HG03066 (cell line): ENCODE data around the gene KBTBD6.
"Not testable (repeated sequence)": the region's sequence is repeated elsewhere in the genome, so short reads cannot be mapped to it uniquely, and the experiment has no call there.

Experiments used
- ATAC-seq: cut with Tn5 transposase; IDR thresholded peaks from one replicate; pipeline ENCODE4 v1.9.1; 2021; ENCODE audit warnings: low read depth; ENCODE audit not compliant: unreplicated experiment

Gene KBTBD6

DNA sequence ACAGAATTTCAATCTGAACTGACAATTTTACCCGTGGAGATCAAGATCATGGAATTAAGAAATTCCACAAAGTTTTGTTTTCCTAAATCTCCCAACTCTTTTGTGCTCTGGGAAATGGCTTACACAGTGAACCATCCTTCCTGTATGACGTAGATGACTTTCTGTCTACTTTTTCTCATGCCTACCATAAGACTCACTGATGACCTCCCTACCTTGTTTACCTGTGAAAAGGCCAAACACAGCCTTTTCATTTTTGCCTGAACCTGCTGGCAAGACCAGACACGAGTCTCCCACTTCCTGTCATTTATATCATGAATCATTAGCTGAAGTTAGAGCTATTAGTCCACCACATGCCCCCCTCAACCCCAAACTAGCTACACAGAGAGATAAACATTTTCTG, 4.6 kb upstream of the KBTBD6 start:
- ATAC-seq, result no peak

GRCh38 chr13:41136396-41137031, 3.9 kb upstream of the KBTBD6 start:
- ATAC-seq, result no peak

DNA sequence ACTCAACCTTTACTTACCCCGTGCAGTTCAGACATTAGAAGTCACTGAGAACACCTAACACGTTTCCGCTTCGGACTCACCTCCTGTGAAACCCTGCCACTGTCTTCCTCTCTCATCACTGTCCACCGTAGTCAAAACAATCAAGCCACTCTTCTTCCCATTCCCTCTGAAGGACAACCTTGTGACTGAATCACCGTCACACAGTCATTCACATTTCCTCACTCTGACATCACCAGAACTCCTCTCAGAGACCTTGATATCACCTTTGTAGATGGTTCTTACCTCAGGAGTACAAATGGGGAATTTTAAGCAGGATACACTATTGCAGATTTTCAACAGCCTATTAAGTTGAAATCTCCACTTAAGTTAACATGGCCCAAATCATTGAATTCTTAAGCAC, 1.3 kb upstream of the KBTBD6 start:
- no peak for ATAC-seq

DNA sequence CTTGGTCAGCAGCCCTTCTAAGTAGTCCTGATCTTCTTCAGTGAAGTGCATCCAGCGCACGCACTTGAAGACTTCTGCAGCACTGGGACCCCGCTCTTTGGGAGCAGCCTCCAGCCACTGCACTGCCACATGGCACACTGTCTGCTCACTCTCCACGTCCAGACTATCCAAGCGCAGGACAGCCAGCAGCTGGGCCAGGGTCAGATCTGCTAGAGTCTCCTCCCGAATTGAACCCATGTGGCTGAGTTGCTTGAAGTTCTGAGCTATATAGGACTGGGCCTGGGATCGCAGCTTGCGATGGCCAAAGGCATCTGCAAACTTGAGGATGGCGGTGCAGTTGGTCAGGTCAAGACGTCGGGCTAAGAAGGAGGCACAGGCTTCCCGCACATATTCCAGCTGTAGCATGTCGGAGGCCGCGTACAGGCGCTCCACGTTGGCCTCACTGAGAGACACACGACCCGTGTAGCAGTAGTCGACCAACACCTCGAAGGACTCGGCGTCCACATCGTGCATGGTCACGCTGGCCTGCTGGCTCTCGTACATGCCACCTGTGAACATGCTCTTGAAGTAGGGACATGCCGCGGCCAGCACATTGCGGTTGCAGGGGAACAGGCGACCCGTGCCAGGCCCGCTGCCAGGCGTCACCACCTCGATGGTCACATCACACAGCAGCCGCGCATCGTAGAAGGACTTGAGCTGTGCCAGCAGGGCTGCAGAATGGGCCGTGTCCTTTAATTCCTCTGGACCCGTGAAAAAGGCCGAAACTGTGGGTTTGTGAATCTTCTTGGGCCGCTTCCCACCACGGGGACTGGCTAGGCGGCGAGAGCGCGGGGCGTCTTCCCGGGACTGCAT, 716 bp downstream of the KBTBD6 start:
- ATAC-seq, result peak; percentile 4

DNA sequence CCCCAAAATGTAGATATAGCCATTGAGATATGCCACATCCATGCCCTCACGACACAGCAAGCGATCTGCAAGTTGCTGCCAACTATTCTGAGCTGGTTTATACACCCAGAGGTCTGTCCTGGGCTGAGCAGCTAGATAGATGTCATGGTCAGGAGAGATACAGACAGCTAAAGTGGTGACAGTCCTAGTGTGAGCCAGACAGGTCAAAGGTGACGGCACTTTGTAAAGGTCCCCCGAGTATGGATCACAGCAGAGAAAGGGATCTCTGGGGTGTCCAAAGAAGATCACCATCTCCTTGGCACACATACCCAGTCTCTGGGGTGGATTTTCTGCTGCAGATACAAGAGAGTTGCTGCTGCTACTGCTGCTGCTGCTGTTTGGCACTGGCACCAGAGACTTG, 1.4 kb downstream of the KBTBD6 start:
- ATAC-seq, result not testable (repeated sequence)

- no peak for ATAC-seq
Observed at GRCh38 chr13:41130356-41130755, 2.2 kb downstream of the KBTBD6 start.

- ATAC-seq, result no peak
Observed at GRCh38 chr13:41127701-41128100, 4.9 kb downstream of the KBTBD6 start.

DNA sequence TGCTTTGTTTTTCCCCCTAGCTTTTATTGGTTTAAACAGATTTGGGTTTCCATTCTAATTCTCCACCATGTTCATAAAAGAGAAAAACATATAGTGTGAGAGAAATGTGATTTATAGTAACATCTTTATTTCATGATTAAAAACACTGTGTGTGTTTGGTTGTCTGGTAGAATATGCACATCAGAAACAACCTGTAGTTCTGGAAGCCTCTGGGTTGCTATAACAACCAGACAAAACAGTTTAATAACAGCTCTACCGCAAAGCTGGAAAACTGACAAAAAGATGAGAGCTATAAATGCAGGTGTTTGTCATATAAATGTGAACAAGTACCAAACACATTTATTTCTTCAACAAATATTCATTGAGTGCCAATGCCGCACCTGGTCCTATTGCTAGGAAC, 9.8 kb downstream of the KBTBD6 start:
- ATAC-seq, result no peak

DNA sequence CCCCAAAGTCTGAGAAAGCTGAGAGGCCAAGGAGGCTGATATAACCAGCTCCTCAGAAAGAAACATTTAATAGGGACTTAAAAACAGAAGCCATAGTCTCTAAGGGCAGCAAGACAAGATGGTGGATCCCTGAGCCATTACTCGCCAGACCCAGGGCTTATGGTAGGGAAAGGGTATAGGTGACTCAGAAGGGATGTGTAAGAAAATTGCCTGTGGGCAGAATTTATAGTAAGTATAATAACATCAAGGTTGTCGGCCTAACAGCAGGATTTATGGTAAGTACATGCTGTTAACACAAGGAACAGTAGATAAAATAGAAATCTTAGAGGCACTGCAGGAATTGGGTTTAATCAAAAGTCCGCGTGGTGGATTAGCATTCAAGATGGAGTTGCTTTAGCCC, 14.7 kb downstream of the KBTBD6 start:
- ATAC-seq, result no peak

- ATAC-seq, result no peak
Observed at GRCh38 chr13:41111454-41111853, 21.1 kb downstream of the KBTBD6 start.

DNA sequence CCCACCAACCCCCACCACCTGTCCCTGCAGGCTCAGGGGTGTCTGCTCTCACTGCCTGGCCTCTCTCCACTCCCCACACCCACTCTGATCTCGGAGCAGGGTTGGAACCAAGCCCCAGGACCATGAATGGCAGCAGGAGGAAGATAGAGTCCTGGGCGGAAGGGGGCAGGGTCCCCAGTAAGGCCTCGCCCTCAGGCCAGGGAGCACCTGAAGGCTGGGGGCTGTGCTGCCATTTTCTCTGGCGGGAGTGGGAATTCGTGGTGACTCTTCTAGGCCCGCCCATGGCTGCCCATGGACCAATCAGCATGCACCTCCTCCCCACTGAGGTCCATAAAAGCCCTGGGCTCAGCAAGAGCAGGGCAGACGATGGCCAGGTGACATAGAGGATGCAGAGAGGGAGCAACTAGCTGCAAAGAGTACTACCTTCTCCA, 25.0 kb downstream of the KBTBD6 start:
- no peak for ATAC-seq

GRCh38 chr13:41107104-41107571, 25.5 kb downstream of the KBTBD6 start:
- no peak for ATAC-seq

DNA sequence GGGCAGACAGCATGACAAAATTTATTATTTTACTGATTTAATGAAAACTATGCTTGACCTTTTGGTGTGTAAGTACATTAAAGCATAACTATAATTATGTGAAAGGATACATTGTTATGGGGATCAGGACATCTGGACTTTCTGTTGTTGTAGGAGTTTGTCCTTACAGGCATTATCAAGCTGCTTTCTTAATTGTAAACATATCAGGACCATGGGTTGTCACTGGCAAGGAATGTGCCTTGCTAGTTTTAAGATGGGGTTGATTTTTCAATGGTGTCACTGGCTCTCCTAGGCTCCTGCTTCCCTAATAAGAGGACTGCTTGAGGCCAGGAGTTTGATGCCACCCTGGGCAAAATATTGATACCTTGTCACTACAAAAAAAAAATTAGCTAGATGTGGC, 32.6 kb downstream of the KBTBD6 start:
- ATAC-seq, result no peak

GRCh38 chr13:41098761-41099160, 33.8 kb downstream of the KBTBD6 start:
- no peak for ATAC-seq

DNA sequence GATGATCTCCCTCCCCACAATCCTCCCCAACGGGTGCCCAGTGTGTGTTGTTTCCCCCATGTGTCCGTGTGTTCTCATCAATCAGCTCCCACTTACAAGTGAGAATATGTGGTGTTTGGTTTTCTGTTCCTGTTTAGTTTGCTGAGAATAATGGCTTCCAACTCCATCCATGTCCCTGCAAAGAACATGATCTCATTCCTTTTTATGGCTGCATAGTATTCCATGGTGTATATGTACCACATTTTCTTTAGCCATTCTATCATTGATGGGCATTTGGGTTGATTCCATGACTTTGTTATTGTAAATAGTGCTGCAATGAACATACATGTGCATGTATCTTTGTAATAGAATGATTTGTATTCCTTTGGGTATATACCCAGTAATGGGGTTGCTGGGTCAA, 36.9 kb downstream of the KBTBD6 start:
- not testable (repeated sequence) for ATAC-seq

- ATAC-seq, result no peak
Observed at GRCh38 chr13:41085961-41086585, 46.5 kb downstream of the KBTBD6 start.

DNA sequence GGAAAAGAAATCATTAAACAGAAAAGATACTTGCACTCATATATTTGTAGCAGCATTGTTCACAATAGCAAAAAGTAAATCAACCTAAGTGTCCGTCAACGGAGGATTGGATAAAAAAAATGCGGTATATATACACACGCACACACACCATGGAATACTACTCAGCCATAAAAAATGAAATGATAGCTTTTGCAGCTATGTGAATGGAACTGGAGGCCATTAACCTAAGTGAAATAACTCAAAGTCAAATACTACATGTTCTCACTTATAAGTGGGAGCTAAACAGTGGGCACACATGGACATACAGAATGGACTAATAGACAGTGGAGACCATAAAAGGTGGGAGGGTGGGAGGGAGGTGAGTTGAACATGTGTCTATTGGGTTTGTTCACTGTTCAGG, 52.9 kb downstream of the KBTBD6 start:
- ATAC-seq, result no peak
